NAMALWA (cell line): Measurements from ENCODE around the gene MTA2.

Source experiments
- DNase-seq: peaks from one replicate; pipeline ENCODE4 v3.0.0-alpha.2; 2015; ENCODE audit warnings: low spot score

The MTA2 gene

DNA sequence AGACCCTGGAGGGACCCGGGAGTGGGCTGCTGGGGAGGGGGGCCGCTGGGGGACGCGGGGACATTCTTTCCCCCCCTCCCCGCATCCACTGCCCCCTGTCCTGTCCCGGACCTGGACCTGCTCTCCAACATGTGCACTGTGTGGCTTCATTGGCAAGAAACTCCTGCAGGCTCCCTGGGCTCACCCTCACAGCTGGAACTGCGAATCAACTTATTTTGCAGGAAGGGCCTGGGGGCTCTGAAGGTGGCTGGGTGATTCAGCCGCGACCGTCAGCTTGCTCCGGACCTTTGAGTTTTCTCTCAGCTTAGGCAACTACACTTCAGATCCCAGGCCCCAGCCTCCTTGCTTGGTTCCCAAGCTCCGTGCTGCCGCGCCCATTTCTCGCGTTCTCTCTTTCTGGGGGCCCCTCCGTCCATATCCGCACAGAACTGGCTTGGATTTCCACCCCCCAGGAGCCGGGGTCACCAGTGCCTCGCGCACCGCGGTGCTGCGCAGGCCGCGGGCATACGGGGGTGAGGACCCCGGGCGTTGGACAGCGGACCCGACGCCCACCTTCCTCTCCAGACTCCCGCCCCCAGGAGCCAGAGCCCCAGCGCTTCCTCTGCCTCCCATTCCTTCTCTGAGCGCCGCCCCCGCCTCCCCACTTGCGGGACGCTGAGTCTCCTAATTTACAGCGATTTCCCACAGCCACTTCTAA lies 54.6 kb downstream of the MTA2 start:
- no peak for DNase-seq

DNA sequence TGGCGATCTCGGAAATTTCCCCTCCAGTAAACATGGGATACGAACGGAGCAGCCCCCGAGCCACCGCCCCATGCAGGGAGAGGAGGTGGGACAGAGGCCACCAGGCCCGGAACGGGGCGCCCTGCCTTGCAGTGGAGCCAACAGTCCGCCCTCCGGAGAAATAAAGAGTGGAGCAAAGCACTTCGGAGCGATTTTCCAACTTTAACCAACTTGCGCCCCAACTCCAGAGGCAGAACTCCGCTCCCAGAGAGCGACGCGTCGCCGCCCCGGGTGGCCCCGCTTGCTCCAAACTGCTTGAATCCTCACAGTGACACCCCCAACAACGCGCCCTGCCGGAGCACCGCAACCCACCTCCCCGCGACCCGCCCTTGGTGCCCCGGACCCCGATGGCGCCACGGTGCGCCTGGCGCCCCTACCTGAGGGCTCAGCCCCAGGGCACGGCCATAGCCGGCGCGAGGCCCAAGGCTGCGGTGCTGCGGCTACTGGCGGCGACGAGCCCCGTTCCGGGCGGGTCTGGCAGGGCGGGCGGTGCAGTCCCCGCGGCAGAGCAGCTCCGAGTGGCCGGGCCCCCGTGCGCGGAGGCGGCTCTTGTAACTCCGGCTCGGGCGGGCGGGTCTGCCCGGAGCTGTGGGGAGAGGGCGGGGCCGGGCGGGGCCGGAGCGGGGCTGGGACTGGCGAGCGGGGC lies 55.3 kb downstream of the MTA2 start, which contains the start of gene AHNAK:
Gene AHNAK, minus strand, starts transcription at position 563 of the 685 bp plus-strand sequence. CDS start 10,708 bp downstream, outside the sequence.
- no peak for DNase-seq

DNA sequence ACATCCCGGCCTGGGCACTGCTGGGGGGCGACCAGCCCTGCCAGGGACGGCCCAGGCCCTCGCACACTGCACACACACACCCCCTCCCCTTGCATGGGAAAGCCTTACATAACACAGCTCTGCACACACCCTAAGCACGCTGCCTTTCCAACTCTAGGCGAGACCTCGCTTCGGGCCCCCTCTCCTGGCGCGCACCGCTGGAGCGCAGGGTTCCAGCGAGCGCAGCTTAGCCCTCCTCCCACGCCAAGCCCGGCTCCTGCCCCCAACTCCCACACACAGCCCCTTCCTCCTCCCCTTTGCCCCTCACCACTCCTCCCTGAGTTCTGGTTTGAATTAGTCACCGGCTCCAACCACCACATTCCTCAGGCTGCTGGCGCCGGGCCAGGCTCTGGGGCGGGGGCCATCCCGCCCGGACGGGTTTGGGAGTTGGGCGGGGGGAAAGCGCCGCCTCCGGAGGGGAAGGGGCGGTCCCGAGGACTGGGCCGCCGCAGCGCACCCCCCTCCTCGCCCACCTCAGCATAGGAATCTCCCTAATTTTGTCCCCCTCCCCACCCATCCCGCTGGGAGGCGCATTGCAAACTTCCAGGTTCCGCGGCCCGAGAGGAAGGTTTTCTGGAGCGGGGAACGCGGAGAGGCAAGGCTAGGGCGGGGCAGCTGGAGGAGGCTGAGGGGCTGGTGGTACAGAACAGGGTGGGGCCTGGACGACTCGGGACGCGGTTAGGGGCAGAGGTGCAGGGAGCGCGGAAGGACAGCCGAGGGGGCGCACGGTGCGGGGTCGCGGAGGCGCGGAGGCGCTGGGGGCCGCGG lies 56.0 kb downstream of the MTA2 start:
- DNase-seq = no peak

DNA sequence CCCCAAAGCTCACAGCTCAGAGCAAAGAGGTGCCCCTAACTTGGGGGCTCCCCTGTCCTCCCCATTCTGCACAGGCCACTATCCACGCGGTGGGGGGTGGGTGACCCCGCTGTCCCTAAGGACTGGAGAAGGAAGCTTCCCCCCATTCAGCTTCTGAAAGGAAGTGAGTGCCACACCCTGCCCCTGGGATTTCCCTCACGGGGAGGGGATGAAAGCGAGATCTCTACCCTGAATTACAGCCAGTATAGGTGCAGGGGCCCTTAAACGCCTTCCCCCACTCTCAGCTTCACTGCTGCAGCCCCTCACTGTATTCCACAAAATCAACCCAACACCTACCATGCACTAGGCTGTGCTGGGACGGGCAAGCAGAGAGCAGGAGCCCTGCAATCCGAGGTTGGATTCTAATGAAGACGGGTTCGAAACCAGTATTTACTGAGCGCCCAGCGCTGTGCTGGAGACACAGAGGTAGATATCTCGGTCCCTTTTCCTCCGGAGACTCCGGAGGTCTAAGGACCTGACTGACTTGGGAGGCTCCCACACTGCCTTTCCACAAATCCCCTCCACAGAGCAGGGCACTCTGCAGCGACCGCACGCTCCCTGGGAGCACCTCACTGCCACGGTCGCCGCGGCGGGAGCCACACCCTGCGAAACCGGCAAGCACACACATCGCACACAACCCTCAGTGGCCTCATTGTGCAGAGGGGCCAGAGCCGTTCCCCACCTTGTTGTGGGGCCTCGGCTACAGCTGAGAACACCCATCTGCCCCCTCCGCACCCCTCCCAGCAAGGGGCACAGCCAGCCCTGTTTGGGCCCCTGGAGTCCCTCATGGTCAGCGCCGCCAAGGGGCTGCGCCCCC lies 56.9 kb downstream of the MTA2 start:
- DNase-seq = no peak

DNA sequence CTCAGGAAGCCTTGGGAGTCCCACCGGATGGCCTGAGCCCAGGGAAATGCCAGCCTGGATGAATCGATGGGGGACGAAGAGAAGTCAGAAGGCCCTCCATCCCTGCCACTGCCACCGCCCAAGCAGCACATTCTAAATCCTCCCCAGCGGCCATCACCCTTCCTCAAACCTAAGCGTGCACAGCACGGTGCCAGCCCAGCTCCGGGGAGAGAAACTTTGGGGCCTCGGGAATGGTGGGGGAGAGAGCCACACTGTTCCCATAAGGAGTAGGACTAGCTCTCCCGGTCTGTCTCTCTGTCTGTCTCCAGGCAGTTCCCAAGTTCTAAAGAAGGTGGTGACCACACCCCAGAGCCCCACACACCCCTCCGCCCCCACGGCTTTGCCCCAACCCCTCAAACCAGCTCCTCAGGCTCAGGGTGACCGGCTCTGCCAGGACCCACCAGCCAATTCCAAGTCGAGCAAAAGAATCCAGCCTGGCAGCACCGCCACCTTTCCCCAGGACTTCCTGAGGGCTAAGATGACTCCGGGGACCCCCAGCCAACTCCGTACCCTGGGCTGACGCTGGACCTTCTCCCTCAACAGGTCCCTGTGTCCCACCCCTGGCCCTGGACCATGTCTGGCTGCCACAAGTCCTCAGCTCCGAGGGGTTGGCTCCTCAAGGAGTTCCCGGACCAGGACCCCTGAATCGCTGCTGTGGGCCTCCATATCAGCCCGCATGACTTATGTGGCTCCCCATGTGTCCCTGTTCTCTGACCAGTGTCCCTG lies 57.8 kb downstream of the MTA2 start:
- no peak for DNase-seq
